Tibial nerve (tissue), 4 donors: ENCODE data around the gene GREM2.

ENCODE experiments used
- EP300 ChIP-seq, 2 donors: sonication (generic); formaldehyde crosslinking; IDR thresholded peaks; one replicate each; pipeline ENCODE4 v1.6.1; 2017; ENCODE audit warnings: antibody characterized with exemption in 2 of 2, mild to moderate bottlenecking in 1 of 2
- POLR2A ChIP-seq, 2 donors: fragments of 450-650 bp; IDR thresholded peaks; one replicate each; pipeline ENCODE4 v1.6.1; 2017; ENCODE audit warnings: antibody characterized with exemption in 2 of 2, mild to moderate bottlenecking in 2 of 2, moderate library complexity in 2 of 2
- TF ChIP-seq, protein P1 (sequence below), 5 experiments: fragments of 200-600 bp in 3 of 5; fragments of 450-650 bp in 2 of 5; sonication (generic) in 3 of 5; IDR thresholded peaks; one replicate each; pipeline ENCODE4 v1.5.1; 2016 to 2019; ENCODE audit warnings: antibody characterized with exemption in 5 of 5, mild to moderate bottlenecking in 3 of 5, moderate library complexity in 2 of 5

DNA sequence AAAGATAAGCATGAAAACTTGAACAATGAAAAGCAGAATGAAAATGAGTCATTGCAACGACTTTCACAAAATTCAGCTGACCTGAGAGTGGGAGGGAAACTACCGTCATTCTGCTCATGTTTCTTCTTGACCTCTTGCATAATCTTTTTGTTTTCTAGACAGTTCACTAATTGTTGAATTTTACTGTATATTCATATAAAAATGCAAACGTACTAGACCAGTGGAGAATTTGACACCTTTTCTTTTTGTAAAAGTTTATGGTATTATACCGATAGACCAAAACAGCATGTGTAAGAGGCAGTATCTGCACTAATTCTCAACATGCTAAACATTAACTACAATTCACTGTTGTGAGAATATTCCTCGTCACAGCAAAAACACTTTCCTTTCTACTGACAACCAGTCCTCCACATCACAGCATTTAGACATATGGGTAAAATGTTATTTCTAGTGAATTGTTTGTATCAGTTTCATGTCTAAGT is 137.8 kb downstream of the GREM2 start:
- TF ChIP-seq, protein P1, sequence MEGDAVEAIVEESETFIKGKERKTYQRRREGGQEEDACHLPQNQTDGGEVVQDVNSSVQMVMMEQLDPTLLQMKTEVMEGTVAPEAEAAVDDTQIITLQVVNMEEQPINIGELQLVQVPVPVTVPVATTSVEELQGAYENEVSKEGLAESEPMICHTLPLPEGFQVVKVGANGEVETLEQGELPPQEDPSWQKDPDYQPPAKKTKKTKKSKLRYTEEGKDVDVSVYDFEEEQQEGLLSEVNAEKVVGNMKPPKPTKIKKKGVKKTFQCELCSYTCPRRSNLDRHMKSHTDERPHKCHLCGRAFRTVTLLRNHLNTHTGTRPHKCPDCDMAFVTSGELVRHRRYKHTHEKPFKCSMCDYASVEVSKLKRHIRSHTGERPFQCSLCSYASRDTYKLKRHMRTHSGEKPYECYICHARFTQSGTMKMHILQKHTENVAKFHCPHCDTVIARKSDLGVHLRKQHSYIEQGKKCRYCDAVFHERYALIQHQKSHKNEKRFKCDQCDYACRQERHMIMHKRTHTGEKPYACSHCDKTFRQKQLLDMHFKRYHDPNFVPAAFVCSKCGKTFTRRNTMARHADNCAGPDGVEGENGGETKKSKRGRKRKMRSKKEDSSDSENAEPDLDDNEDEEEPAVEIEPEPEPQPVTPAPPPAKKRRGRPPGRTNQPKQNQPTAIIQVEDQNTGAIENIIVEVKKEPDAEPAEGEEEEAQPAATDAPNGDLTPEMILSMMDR (IDR thresholded peaks at IDR 0.05): no peak
- TF ChIP-seq EP300 (IDR thresholded peaks at IDR 0.05) (no peak), POLR2A (IDR thresholded peaks at IDR 0.05) (no peak)
